GM23248 (cell line): Measurements from ENCODE around the gene TOMM6. TPM values are rescaled to one million over a fixed set of nuclear protein-coding genes. Genes with fewer than 3 reads are reported as not detected.

ENCODE experiments used
- DNase-seq: peaks from one replicate; pipeline ENCODE4 v3.0.0-alpha.2; 2015
- H2AFZ ChIP-seq: fragments of 200-600 bp; sonication (generic); 2 replicates; pipeline ENCODE4 v1.6.1; 2016; ENCODE audit warnings: antibody characterized with exemption
- H3F3A ChIP-seq: fragments of 200-600 bp; sonication (generic); 2 replicates; pipeline ENCODE4 v1.6.1; 2016; ENCODE audit warnings: mild to moderate bottlenecking, antibody characterized with exemption, mixed run types; ENCODE audit not compliant: insufficient read depth
- H3K27ac ChIP-seq: fragments of 200-600 bp; sonication (generic); 2 replicates; pipeline ENCODE4 v1.5.1; 2016; ENCODE audit warnings: mild to moderate bottlenecking
- H3K27me3 ChIP-seq: fragments of 200-600 bp; sonication (generic); replicated peaks from 2 replicates; pipeline ENCODE4 v1.6.1; 2016; ENCODE audit warnings: mild to moderate bottlenecking; ENCODE audit not compliant: insufficient read depth
- H3K36me3 ChIP-seq: fragments of 200-600 bp; sonication (generic); 2 replicates; pipeline ENCODE4 v1.6.1; 2016; ENCODE audit warnings: low read depth, mild to moderate bottlenecking
- H3K4me1 ChIP-seq: fragments of 200-600 bp; sonication (generic); 2 replicates; pipeline ENCODE4 v1.6.1; 2016; ENCODE audit warnings: mild to moderate bottlenecking; ENCODE audit not compliant: insufficient read depth
- H3K4me2 ChIP-seq: fragments of 200-600 bp; sonication (generic); one replicate; pipeline ENCODE4 v1.6.1; 2016; ENCODE audit warnings: mild to moderate bottlenecking; ENCODE audit not compliant: unreplicated experiment
- H3K4me3 ChIP-seq: fragments of 200-600 bp; sonication (generic); 2 replicates; pipeline ENCODE4 v1.5.1; 2016; ENCODE audit warnings: mild to moderate bottlenecking
- H3K79me2 ChIP-seq: fragments of 200-600 bp; sonication (generic); 2 replicates; pipeline ENCODE4 v1.6.1; 2016; ENCODE audit warnings: mild to moderate bottlenecking; ENCODE audit not compliant: insufficient read depth
- H3K9ac ChIP-seq: fragments of 200-600 bp; sonication (generic); 2 replicates; pipeline ENCODE4 v1.6.1; 2016; ENCODE audit warnings: mild to moderate bottlenecking
- H3K9me2 ChIP-seq: fragments of 200-600 bp; sonication (generic); 2 replicates; pipeline ENCODE4 v1.6.1; 2016; ENCODE audit warnings: mixed run types, mild to moderate bottlenecking, moderate library complexity; ENCODE audit not compliant: insufficient read depth
- H3K9me3 ChIP-seq: fragments of 200-600 bp; sonication (generic); one replicate; pipeline ENCODE4 v1.6.1; 2017; ENCODE audit warnings: low read depth
- H4K20me1 ChIP-seq: fragments of 200-600 bp; sonication (generic); 2 replicates; pipeline ENCODE4 v1.6.0; 2016; ENCODE audit not compliant: insufficient read depth
- EZH2 ChIP-seq: fragments of 200-600 bp; sonication (generic); IDR thresholded peaks from 2 replicates; pipeline ENCODE4 v1.6.1; 2018; ENCODE audit warnings: antibody characterized with exemption, mild to moderate bottlenecking; ENCODE audit not compliant: insufficient read depth, poor library complexity, severe bottlenecking
- EZH2phosphoT487 ChIP-seq: fragments of 200-600 bp; sonication (generic); IDR thresholded peaks from 2 replicates; pipeline ENCODE4 v1.6.1; 2018; ENCODE audit warnings: antibody characterized with exemption, moderate library complexity, mild to moderate bottlenecking, low read depth; ENCODE audit not compliant: insufficient read depth
- WGBS, 2 experiments: methylation state at CpG; one replicate each; pipeline ENCODE4 v1.1.6; 2015 to 2017; ENCODE audit warnings: low lambda C conversion rate in 2 of 2, low coverage in 1 of 2; ENCODE audit errors: missing lambda C conversion rate in 2 of 2; 5-methylcytosine and 5-hydroxymethylcytosine counted together
- in situ Hi-C: fragments of 300-500 bp; cut with MboI; formaldehyde crosslinking; loops from 2 replicates; pipeline ENCODE4 v1.15.0; 2020
- polyA plus RNA-seq: library from polyadenylated mRNA; unstranded; fragments of >200 nt; fragmentation: Nextera tagmentation; extraction: Ambion mirVana; gene quantifications from 2 replicates; pipeline ENCODE4 v1.2.1, GENCODE V29; 2016
- total RNA-seq: library from RNA; depleted of rRNA; stranded (reverse); fragments of >200 nt; shearing (Covaris generic); gene quantifications from 2 replicates; pipeline ENCODE4 v1.2.3, GENCODE V29; 2014

TOMM6 gene
- total and polyA plus RNA-seq, 2 experiments from 2014 or later, result 136 to 204 TPM

DNA sequence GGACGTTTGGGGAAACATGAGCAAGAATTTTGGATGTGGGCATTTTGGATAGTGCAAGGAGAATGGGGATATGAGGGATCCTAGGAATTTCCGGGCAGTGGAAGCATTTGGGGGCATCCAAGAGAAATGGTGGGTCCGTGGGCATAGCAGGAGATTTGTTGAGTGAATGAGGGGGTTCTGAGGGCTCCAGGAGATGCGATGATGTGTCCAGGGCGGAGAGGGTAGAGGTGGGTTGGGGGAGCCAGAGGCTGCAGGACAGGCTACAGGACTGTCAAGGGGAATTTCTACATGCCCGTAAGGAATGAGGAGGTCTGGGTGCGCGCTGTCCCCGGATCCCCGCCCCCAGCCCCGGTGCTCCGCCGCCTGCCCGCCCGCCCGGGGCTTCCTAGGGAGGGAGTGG lies 8.2 kb upstream of the TOMM6 start:
- Histone ChIP-seq H4K20me1 (no peaks in the 10 kb centered on the region), H3K4me3 (peak overlapping the region; percentile 88), H3K27ac (no peak overlapping the region), H3K9me2 (no peaks in the 10 kb centered on the region), H3K27me3 (no peaks in the 10 kb centered on the region), H3K9me3 (no peaks in the 10 kb centered on the region), H2AFZ (peak overlapping the region; percentile 88), H3F3A (no peaks in the 10 kb centered on the region), H3K9ac (peak overlapping the region; percentile 84), H3K4me2 (peak overlapping the region; percentile 97), H3K4me1 (peaks cover 13% of the 10 kb centered on the region; the same call in 1 of the 2 replicates), H3K79me2 (peaks cover 7% of the 10 kb centered on the region; the same call in 1 of the 2 replicates), H3K36me3 (peaks cover 6% of the 10 kb centered on the region; the same call in 1 of the 2 replicates)
- in situ Hi-C loops, result no loop called here
- 1 to 2% methylated on average over 5 to 13 of the region's 16 CpGs for WGBS, 2 experiments
- DNase-seq, result peak; percentile 11
- TF ChIP-seq EZH2 (no peak), EZH2phosphoT487 (no peak)

DNA sequence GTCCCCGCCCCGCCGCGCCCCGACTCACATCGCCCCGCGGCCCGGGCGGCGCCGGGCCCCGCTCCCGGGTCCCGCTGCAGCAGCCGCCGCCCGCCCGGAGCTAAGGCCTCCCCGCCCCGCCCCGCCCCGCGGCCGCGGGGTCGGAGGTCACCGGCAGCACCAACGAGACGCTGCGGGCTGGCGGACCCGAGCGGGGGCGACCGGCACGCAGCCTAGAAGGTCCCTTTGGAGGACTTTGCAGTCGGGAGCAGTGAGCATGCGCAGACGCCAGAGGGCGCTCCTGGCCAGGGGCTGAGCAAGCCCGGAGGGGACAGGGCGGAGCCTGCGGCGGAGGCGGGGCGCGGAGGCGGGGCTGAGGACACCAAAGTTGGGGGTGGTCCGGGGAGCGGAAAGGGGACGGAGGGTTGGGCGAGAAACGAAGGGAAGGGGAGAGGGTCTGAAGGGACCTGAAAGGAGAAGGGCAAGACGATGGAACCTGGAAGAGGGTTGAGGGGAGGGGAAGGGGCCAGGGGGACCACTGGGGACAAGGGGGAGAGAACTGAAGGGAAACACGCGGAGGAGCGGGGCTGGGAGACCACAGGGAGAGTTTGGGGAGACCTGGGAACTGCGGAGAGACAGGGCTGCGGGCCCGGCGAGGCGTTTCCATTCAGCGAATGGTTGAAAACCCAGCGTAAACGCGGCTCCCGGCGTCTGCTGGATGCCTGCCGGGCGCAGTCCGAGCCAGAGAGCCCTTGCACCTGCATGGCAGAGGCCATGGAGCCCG lies 7.5 kb upstream of the TOMM6 start, which contains the start of gene FRS3:
FRS3 (minus strand) TSS at position 113 of the 763 bp plus-strand sequence. CDS start 2,913 bp downstream, outside the sequence.
- H3K27ac ChIP-seq, result no peak within 1 kb of the TSS
- WGBS, 2 experiments, result 0 to 1% methylated on average over 26 to 50 of the region's 73 CpGs

DNA sequence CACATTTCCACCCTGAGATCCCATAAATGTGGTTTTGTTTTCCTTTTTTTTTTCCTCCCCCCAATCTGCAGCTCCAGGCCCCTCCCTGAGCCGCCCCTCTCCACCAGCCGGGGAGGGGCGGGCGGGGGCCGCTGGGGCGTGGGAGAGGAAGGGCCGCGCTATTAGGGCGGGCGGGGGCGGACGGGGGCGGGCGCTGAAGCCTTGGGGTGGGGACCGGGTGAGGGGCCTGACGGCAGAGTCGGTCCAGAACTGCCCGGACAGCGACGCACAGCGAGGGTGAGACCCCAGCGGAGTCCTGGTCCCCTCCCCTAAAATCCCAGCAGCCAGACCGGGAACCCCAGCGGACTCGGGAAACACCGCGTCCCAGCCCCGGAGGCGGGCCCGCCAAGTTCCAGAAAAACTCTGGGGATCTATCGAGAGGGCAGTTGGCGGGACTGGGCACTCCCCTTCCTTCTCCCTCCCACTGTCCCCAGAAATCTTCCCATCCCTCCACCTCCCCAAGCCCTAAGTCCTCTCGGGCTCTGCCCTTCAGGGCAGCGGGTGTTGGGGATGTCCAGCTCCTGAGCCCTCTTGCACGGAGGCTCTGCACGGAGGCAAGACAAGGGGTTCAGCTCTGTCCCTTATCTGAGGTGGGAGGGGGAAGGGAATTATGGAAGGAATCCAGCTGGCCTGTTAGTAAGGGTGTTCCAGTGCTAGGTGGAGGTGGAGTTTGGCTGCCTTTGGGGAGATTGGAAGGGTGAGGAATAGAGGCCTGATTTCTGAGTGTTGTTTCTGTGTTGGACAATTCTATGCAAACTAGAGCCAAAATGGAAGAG lies 6.7 kb upstream of the TOMM6 start, which contains the start of gene PRICKLE4:
PRICKLE4 (plus strand) TSS at position 232 of the 815 bp plus-strand sequence. CDS start 2,692 bp downstream, outside the sequence.
- H3K4me2 ChIP-seq, result peak within 1 kb of the TSS; percentile 100
- WGBS, 2 experiments, result 1% methylated on average over 14 to 33 of the region's 36 CpGs
- H2AFZ ChIP-seq, result peak within 1 kb of the TSS; percentile 98
- H3K4me1 ChIP-seq, result 0 out of 2 replicates have a peak, but pooled peaks cover 8% of the 10 kb centered on the region
- in situ Hi-C loops, result no loop called here
- no peaks in the 10 kb centered on the region for H3K36me3 ChIP-seq
- H3K79me2 ChIP-seq, result peaks cover 7% of the 10 kb centered on the region; the same call in 1 of the 2 replicates
- H3K27me3 ChIP-seq, result no peaks in the 10 kb centered on the region
- peak within 1 kb of the TSS; percentile 88 for H3K4me3 ChIP-seq
- H3F3A ChIP-seq, result no peaks in the 10 kb centered on the region
- TF ChIP-seq EZH2phosphoT487, result no peak
- no peak for TF ChIP-seq EZH2
- H4K20me1 ChIP-seq, result no peaks in the 10 kb centered on the region
- no peaks in the 10 kb centered on the region for H3K9me2 ChIP-seq
- peak within 1 kb of the TSS; percentile 84 for H3K9ac ChIP-seq
- H3K9me3 ChIP-seq, result no peaks in the 10 kb centered on the region
- peak; percentile 47 for DNase-seq
- H3K27ac ChIP-seq, result no peak within 1 kb of the TSS

More for the DNA sequence above, 7.5 kb upstream of the TOMM6 start, which contains the start of gene FRS3:
- in situ Hi-C loops, result no loop called here
- H3K36me3 ChIP-seq, result no peaks in the 10 kb centered on the region
- DNase-seq, result peak; percentile 91
- H3K4me2 ChIP-seq, result peak within 1 kb of the TSS; percentile 100
- H3K79me2 ChIP-seq, result peaks cover 7% of the 10 kb centered on the region; the same call in 1 of the 2 replicates
- H3K27me3 ChIP-seq, result no peaks in the 10 kb centered on the region
- TF ChIP-seq EZH2phosphoT487 (no peak), EZH2 (no peak)
- H4K20me1 ChIP-seq, result no peaks in the 10 kb centered on the region
- no peaks in the 10 kb centered on the region for H3F3A ChIP-seq
- H3K4me1 ChIP-seq, result peaks cover 9% of the 10 kb centered on the region; the same call in 1 of the 2 replicates
- H3K9ac ChIP-seq, result peak within 1 kb of the TSS; percentile 84
- peak within 1 kb of the TSS; percentile 88 for H3K4me3 ChIP-seq
- H2AFZ ChIP-seq, result peak within 1 kb of the TSS; percentile 98
- H3K9me2 ChIP-seq, result no peaks in the 10 kb centered on the region
- no peaks in the 10 kb centered on the region for H3K9me3 ChIP-seq

- no peaks in the 10 kb centered on the region for H3K27me3 ChIP-seq
- no peaks in the 10 kb centered on the region for H4K20me1 ChIP-seq
- DNase-seq, result no peak
- in situ Hi-C loops, result no loop called here
- 20 to 25% methylated on average over 3 of the region's 3 CpGs for WGBS, 2 experiments
- no peak overlapping the region for H3K9ac ChIP-seq
- H3K27ac ChIP-seq, result no peak overlapping the region
- peaks cover 7% of the 10 kb centered on the region; the same call in 1 of the 2 replicates for H3K79me2 ChIP-seq
- no peaks in the 10 kb centered on the region for H3K36me3 ChIP-seq
- no peaks in the 10 kb centered on the region for H3K9me2 ChIP-seq
- TF ChIP-seq EZH2 (no peak), EZH2phosphoT487 (no peak)
- H3F3A ChIP-seq, result no peaks in the 10 kb centered on the region
- H3K4me2 ChIP-seq, result peak overlapping the region; percentile 100
- peak overlapping the region; percentile 88; the same call in 1 of the 2 replicates for H3K4me3 ChIP-seq
- no peaks in the 10 kb centered on the region for H3K9me3 ChIP-seq
- peak overlapping the region; percentile 98 for H2AFZ ChIP-seq
- H3K4me1 ChIP-seq, result 0 out of 2 replicates have a peak, but pooled peaks cover 8% of the 10 kb centered on the region
Observed at GRCh38 chr6:41781366-41781730, 6.1 kb upstream of the TOMM6 start.
